HG03064 (cell line): Measurements from ENCODE around the gene IRF8.
"Not testable (repeated sequence)": the region's sequence is repeated elsewhere in the genome, so short reads cannot be mapped to it uniquely, and the experiment has no call there.

Experiments used
- ATAC-seq: cut with Tn5 transposase; IDR thresholded peaks from one replicate; pipeline ENCODE4 v1.9.1; 2021; ENCODE audit warnings: low read depth; ENCODE audit not compliant: unreplicated experiment

IRF8 gene, protein sequence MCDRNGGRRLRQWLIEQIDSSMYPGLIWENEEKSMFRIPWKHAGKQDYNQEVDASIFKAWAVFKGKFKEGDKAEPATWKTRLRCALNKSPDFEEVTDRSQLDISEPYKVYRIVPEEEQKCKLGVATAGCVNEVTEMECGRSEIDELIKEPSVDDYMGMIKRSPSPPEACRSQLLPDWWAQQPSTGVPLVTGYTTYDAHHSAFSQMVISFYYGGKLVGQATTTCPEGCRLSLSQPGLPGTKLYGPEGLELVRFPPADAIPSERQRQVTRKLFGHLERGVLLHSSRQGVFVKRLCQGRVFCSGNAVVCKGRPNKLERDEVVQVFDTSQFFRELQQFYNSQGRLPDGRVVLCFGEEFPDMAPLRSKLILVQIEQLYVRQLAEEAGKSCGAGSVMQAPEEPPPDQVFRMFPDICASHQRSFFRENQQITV

DNA sequence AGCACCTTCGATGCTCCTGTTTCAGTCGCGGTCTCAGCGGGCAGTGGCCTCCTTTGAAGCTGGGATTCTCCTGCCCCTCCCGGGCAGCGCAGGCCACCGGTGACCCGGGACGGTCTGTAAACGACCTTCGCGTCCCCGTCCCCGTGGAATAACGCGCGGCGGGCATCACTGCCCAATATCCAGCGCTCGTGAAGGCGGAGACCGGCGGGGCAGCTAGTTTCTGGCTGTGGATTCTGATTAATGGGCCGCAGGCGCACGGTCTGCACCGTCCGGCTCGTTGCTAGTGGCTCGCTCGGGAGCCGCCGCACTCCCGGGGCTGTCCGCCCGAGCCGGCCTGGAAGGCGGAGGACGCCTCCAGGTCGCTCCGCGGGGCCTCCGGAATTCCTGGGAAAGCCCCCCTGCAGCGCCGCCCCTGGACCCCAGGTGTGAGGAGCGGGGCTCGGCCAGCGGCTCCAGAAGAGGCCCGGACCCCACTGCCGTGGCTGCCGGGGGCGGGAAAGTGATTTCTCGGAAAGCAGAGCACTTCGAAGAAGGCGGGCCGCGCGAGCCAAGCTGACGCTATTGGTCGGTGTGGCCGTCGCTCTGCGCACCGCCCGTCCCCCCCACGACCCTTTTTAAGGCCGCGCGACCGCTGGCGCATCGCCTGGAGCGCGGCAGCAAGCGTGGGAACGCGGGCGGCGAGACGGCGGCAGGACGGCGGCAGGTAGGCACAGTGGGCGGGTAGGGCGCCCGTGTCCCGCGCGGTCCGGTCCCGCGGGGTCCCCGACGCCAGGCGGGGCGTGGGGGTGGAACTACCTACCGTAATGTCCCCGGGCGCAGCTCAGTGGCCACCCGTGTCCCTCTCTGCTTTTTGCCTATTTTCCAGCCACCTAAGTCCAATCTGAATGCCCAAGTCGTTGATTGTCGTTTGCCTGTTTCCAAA, at the start of gene IRF8:
Gene IRF8 (plus strand): TSS at position 642 of the 922 bp plus-strand sequence. CDS start 3,854 bp downstream, outside the sequence.
- ATAC-seq = no peak

DNA sequence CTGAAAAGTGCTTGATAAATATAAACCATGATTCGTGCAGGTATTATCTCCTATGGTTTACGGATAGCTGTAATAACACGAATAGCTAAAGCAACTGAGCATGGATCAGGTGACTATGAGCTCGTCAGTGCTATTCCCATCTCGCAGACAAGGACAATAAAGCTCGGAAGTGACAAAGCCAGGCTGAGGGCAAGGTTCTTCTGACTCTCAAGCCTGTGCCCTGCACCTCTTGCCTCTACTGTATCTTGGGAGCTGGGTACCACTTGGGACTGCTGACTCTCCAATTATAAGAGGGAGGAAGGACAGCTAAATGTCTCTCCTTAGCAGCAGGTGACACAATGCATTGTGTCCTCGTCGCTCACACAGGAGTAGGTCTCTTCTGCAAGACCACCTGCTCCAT, 49.6 kb upstream of the IRF8 start:
- no peak for ATAC-seq

DNA sequence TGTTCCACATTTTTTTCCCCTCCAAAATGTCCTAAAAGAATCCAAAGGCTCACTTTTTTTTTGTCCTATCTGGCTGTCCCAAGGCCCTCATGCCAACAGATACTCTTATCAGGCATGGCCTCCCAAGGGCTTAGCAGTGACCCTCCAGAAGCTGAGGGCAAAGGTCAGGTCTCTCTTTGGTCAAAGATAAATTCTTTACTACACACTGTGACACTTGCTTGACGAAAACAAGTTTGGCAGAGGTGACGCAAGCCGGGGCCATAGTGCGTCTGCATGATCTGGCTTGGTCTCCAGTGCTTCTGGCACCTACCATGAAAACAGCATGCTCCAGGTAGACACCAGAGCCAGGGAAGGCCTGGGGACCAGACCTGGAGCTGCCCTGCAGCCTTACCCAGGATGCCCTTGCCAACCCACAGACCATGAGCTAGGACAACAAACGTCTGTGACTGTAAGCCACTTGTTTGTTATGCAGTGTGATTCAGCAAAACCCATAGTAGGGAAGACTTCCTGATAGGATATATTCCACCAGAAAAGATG, 48.5 kb upstream of the IRF8 start:
- no peak for ATAC-seq

DNA sequence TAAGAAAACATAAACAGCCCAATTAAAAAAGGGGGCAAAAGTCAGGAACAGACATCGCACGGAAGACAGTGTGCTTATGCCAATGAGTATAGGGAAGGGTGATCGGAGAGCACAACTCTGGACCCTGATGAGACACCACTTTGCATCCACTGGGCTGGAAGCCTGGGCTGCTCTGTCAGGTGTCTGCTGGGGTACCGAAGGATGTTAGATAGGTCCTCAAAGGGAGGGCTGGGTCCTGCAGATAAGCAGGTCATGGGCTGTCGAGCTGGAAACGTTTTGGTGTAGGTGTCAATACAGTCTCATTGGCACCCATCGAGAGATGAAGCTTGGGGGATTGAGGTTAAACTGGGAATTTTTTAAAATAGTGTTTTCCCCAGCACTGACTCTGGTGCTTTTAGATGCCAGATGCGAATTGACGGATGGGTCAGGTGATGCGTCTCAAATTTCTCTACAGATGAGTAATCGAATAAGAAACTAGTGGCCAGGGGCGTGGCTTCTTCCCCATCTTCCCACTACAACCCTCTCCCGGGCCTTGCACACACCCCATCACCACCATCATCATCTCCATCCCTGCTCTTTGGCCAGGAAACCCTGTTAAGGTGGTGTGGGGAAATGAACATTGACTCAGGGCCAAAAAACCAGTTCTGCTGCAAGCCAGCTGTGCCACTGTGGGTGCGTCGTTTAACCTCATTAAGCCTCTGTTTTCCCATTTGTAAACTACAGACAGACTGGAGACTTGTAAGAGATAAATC, 47.8 kb upstream of the IRF8 start:
- no peak for ATAC-seq

DNA sequence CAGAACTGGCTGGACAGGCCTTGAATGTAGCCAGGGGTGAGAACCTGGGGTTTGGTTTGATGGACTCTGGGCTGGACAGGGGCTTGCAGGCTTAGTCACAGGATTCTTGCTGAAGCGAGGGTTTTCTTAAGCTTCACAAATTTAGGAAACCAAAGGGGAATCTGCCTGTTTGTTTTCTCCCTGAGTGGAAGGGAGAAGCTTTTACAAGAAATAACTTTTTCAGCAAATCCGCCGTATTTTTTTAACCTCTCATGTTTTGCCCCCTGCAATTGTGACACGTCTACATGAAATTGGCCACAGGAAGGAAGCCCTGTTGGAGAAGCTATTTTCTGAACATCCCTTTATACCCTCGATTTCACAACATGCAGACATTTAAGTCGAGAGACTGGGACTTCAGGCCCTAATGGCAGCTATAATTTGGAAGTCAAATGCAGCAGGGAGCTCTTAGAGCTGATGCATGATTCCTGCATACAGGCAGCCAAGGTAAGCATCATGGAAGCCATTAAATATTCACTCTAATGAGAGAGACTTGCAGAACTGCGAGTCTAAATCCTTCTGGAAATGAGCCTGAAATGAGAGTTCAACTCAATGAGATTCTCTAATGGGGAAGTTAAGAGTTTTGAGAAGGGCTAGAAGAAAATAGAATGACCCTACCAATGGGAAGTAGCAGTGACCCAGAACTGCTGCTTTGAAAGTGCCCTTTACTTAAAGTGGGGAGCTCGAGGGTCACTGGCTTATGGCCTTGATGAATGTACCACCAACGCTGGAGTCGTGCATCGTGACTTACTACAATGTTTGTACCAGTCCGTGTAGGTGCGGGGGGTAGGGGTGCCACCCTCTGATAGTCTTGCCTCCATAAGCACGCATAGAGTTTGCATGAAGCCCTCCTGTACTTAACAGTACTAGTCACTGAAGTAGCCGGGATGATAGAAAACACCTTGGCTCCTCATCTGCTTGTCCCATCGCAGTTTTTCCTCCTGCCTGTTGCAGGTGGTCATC, 45.1 kb upstream of the IRF8 start:
- ATAC-seq = no peak

DNA sequence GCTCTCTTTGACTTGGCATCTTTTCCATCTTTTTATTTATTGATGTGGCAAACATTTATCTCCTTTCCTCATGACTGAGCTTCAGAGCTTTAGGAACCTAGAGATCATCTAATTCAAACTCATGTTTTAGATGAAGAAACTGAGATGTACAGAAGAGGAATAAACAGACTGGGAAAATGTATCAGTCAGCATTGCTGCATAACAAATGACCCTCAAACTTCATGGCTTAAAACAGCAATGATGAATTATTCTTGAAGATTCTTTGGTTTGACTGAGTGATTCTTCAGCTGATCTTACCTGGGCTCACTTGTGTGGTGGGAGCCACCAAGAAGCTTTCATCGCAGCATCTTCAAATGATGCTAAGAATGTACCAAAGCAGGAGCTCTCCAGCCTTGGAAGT, 44.0 kb upstream of the IRF8 start:
- no peak for ATAC-seq

DNA sequence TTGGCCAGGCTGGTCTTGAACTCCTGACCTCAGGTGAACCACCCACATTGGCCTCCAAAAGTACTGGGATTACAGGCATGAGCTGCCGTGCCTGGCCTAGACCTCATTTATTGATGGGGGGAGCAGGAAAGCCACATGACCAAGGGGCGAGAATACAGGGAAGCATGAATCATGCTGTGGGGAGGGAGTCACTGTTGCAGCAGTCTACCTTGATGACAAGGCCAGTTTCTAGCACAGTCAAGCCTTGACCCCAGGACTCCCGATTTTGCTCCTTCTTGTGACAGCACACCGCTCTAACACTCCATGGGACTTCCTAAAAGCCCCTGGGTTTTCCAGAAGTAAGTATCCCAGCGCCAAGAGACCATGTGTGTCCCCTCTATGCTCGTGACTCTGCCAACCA, 42.9 kb upstream of the IRF8 start:
- no peak for ATAC-seq

DNA sequence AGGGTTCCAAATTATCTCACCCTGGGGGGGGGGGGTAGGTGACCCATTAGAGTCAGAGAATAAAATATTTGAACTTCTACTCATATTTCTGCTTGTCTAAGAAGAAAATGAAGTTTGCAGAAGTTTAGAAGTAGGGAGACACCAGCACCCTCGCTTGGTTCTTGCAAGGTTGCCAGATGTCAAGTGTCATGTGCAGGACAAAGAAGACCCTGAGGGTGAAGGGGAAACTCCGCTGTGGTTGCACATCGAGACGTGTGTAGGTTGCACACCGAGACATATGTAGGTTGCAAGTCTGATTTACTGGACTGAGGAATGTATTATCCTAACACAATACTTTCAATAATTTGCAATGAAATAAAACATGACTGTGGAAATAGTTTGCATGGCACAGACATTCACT, 42.4 kb upstream of the IRF8 start:
- no peak for ATAC-seq

DNA sequence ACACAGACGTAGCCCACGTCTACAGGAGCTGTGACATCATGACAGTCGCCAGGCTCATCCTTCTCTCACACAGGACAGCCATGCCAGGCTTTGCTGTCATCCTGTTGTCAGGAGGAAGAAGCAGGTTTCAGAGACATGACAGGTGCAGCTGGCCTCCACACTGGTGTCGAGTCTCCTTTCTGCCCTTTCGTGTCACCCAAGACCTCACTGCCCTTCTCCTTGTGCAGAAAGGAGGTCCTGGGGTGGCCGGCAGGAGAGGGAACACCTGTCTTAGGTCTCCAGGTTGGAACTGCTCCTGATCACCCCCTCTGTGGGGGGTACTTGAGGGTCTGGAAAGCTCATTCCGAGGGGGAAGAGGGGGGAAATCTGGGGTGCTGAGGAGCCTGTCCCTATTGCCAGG, 41.6 kb upstream of the IRF8 start:
- no peak for ATAC-seq

DNA sequence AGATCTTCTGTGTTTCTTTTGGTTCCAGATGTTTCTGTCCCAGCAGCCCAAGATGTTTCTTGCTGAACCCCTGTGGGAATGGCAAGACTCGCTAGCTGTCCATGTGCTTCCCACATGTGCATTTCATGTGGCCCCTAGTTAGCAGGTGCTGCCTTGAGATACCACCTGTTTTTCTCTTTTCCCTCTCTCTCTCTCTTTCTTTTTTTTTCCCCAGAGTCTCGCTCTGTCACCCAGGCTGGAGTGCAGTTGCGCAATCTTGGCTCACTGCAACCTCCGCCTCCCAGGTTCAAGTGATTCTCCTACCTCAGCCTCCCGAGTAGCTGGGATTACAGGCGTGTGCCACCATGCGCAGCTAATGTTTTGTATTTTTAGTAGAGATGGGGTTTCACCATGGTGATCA, 40.4 kb upstream of the IRF8 start:
- ATAC-seq = not testable (repeated sequence)

DNA sequence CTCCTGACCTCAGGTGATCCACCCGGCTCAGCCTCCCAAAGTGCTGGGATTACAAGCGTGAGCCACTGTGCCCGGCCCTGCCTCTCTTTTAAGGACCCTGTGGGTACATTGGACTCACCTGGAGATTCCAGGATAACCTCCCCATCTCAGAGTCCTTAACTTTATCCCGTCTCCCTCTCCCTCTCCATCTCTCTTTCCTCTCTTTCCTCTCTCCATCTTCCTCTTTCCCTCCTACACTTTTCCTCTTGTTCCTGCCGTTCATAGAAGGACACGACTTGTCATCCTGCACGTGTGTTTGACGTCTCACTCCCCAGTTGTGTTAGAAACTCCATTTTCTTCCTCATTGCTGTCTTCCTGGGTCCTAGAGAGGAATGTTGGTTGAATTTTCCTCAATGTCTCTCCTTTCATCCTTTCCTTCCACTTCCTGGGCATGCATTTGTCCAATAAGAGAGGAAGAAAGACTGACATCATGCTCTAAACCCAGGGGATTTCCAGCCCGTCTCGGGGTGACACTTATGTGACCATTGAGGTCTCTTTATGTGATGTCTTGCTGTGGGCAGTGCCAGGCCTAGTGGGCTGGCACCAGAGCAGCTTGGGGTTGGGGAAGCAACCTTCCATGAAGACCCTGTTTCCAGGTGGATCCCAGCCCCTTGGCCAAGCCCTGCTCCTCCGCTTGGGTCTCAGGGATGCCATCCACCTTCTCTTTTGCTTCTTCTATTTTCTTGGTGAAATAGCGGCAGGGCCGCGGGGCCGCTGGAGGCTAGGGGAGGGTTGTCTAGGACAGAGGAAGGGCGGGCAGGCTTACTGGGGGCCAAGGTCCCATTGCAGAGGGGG, 39.8 kb upstream of the IRF8 start:
- ATAC-seq = no peak

DNA sequence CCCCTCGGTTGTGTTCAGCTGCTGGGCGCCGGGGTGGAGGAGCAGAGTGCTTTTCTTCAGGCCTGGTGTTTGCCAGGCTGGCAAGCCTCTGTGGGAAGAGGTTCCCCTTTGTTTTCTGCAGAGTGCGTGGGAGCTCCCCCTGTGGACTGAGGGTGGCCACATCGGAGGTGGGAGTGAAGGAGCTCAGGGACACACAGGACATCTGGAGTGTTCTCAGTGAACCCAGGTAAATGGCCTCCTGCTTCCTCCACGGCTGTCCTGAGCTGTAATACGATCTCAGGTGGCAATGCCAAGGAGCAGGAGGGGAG, 39.2 kb upstream of the IRF8 start:
- ATAC-seq = no peak

DNA sequence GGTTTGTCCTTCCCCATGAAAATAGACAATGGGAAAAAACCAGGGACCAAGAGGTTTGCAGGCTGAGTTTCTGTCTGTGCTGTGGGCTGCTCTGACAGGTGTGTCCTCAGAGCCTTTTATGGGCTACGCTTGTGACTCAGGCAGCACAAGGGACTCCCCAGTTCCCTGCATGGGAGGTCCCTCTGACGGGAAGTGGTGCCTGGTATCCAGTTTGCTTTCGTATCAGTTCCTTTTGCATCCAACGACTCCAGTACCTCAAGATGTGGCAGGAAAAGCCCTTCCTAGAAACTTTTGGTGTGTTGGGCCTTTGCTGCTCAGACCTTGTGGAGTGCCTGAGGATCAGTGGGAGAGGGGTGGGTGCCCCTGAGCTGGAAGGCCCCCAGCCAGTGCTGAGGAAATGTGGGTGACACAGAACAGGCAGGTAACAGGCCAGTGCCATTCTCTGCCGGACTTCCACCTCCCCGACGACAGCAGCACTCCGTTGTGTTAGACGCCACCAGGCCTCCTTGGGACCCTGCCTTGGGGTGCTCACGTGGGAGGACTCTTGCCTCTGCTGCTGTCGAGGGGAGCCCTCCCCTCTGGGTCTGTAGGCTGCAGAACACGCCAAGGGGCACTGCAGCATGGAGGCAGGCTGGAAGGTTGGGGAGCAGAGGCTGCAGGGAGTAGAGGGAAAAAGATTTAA, 38.4 kb upstream of the IRF8 start:
- ATAC-seq = no peak

DNA sequence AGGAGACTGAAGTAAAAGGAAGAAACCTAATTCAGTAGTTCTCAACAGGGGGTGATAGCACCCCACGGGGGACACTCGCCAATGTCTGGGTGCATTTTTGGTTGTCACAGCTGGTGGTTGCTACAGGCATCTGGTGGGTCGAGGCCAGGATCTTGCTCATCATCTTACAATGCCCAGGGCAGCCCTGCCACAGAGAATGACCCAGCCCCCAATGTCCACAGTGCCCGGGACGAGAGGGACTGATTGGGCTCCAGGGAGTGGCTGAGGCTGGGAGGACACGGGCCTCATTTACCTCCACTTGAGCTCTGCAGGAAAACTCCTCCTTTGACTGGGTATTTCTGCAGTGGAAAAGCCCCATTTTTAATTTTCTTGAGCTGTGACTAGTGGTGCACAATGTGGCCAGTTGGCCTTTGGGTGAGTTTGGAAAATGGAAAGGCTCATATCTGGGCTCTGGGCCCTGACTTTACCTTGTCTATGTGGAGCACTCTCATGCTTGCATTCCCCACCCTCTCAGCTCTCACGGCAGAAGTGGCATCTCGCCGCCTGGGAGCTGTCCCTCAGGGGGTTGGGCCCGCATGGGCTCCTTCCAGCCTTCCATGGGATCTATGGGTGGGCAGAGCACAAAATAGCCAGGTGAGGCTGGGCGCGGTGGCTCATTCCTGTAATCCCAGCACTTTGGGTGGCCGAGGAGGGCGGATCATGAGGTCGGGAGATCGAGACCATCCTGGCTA, 37.7 kb upstream of the IRF8 start:
- no peak for ATAC-seq

DNA sequence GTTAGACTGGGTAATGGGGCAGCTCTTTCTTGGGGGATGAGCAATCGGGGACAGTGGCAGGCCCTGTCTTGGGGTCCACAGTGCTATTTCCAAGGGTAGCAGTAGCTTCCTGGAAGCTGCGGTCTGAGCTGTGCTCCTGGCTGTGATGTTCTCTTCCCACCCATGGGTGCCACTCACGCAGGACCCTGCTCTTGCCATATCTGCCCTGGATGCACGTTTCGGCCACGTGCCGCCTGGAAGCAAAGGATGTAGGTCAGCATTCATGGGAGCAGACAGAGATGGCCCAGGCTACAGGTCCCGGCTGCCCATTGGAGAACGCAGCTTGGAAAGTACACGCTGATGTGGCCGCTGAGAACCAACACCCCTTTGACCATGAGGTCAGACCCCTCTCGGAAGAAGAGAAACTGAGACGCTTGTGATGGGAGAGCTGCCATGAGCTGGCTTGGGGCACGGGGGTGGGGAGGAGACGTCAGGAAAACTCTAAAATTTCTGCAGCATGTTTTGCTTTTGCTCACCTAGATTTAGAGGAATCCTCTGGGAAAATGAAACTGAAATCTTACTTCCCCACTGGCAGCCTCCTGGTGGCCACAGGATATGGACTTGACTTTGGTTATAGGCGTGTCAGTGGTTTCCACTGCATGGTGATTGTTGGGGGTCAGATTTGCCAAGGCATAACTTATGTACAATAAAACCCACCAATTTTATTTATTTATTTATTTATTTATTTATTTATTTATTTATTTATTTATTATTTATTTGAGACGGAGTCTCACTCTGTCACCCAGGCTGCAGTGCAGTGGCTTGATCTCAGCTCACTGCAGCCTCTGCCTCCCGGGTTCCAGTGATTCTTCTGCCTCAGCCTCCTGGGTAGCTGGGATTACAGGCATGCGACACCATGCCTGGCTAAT, 36.2 kb upstream of the IRF8 start:
- ATAC-seq = no peak

DNA sequence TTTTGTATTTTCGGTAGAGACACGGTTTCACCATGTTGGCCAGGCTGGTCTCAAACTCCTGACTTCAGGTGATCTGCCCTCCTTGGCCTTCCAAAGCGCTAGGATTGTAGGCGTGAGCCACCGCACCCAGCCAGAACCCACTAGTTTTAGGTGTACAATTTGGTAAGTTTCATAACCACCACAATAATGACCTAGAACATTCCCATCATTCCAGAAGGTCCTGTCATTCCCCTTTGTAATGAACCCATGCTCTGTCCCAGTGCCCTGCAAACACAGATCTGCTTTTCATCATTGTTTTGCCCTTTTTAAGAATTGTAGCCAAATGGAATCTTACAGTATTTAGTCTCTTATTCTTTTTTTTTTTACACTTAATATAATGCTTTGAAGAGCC, 35.6 kb upstream of the IRF8 start:
- no peak for ATAC-seq

DNA sequence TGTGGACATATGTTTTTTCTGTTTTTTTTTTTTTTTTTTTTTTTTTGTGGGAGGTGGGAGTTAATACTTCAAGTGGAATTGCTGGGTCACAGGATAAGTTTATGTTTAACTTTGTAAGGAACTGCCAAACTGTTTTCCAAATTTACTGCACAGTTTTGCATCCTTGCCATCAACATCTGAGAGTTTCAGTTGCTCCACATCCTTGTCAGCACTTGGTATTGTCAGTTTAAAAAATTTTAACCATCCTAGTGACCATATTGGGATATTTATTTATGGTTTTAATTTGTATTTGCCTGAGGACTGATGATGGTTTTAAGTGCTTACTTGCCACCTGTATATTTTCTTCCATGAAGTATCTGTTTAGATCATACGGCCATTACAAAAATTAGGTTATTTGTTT, 34.0 kb upstream of the IRF8 start:
- no peak for ATAC-seq
